Sigmoid colon (tissue), 4 donors: ENCODE results near the gene PKHD1.

Source experiments
- CTCF ChIP-seq, 4 experiments: fragments of 450-650 bp in 3 of 4; fragments of 200-600 bp in 1 of 4; IDR thresholded peaks; one replicate each; pipeline ENCODE4 v1.5.1; 2016 to 2019; ENCODE audit warnings: antibody characterized with exemption in 4 of 4, mild to moderate bottlenecking in 3 of 4, moderate library complexity in 2 of 4
- EP300 ChIP-seq, 4 donors: sonication (generic); formaldehyde crosslinking; IDR thresholded peaks; one replicate each; pipeline ENCODE4 v1.6.1; 2017; ENCODE audit warnings: antibody characterized with exemption in 4 of 4
- POLR2A ChIP-seq, 2 donors: fragments of 450-650 bp; IDR thresholded peaks; one replicate each; pipeline ENCODE4 v1.6.1; 2016; ENCODE audit warnings: antibody characterized with exemption in 2 of 2, mild to moderate bottlenecking in 2 of 2, moderate library complexity in 2 of 2

- TF ChIP-seq EP300 (IDR thresholded peaks at IDR 0.05), result no peak
- TF ChIP-seq CTCF (IDR thresholded peaks at IDR 0.05), result no peak
- no peak for TF ChIP-seq POLR2A (IDR thresholded peaks at IDR 0.05)
Observed at GRCh38 chr6:52087498-52087999, at the start of gene PKHD1.
